Stimulated activated CD8-positive, alpha-beta memory T cell treated with anti-CD3 and anti-CD28 coated beads, Interleukin-7, amount 100 ng/mL, for 24 hours (primary cell): Measurements from ENCODE around the gene NTRK2.
"Not testable (repeated sequence)": the region's sequence is repeated elsewhere in the genome, so short reads cannot be mapped to it uniquely, and the experiment has no call there.

Experiments
- DNase-seq: peaks from one replicate; pipeline ENCODE4 v3.0.0-alpha.2; 2020; ENCODE audit warnings: low read depth

The NTRK2 gene

GRCh38 chr9:84893419-84894128 lies 224.0 kb downstream of the NTRK2 start:
- no peak for DNase-seq

DNA sequence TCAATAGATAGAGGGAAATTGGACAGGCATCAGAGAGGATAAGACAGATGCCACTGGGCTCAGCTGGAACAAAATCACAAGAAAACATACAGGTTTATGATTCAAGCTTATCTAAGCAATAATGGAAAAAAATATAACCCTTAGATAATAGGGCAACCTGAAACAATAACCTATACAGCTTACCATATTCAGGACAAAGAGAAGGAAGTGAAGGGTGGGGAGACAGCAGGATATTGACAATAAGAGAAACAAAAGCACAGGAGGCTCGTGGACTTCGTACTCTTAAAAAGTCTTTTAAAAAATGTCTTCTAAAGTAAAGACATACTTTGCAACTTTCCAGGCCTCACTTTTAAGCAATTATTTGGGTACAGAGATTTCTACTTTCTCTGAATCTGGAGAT lies 225.3 kb downstream of the NTRK2 start:
- DNase-seq: no peak

GRCh38 chr9:84897362-84898094 lies 228.0 kb downstream of the NTRK2 start:
- DNase-seq: no peak

DNA sequence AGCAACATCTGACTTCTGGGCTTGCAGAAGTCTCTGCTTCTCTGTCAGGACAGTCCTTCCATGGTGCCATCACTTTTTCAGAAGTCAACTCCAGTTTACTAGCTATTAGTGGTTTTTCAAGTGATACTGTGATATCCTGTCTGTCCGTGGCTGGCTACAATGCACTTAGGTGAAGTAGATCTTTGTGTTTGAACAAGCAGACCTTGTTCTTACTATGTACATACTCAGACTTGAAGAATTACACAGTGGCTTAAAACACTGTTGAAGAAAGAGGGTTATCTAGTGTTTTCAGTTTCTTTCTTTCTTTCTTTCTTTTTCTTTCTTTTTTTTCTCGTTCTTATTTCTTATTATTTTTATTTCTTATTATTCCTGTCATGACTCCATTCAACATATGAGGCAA lies 228.7 kb downstream of the NTRK2 start:
- DNase-seq: no peak

DNA sequence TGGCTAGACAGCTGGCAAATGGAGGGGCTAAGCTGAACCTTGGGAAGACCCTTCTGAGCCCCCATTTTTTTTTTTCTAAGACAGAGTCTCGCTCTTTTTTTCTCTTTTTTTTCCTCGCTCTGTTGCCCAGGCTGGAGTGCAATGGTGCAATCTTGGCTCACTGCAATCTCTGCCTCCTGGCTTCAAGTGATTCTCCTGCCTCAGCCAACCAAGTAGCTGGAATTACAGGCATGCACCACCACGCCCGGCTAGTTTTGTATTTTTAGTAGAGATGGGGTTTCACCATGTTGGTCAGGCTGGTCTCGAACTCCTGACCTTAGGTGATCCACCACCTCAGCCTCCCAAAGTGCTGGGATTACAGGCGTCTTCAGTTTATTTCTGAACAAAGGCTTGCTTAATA lies 229.1 kb downstream of the NTRK2 start:
- not testable (repeated sequence) for DNase-seq

DNA sequence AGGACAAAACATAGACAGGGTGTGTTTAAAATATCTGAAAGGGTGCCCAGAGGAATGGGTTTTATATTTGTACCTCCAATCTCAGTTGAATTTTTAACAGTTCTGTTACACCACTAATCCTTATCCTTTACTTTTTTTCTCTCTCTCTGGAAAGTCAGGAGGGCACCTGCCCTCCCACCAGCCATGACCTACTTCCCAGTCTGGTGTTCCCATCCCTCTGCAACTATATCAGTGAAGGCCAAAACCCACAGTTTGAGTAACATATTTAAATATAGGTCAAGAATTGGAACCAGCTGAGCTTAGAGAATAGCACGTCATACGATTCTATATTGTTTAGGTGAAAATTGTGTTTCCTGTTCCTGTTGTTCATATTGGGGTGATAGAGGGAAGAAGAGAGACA lies 229.8 kb downstream of the NTRK2 start:
- no peak for DNase-seq

DNA sequence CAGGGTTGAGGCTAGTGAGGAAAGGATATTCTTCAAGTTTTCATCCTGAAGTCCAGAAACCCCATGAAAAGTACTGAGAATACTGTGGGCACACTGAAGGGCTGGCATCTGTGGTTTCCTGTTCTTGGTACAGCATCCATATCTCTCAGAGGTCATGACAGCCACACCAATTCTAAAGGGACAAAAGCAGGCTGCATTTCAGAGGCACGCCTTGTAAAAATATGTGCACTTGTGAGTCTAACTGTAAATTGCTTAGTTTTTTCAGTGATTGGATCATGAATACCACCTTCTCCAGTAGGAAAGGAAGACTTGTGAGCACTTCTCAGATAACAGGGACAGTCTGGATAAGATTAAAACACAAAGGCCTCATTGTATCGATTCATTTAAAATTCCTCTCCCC lies 230.9 kb downstream of the NTRK2 start:
- DNase-seq: no peak

DNA sequence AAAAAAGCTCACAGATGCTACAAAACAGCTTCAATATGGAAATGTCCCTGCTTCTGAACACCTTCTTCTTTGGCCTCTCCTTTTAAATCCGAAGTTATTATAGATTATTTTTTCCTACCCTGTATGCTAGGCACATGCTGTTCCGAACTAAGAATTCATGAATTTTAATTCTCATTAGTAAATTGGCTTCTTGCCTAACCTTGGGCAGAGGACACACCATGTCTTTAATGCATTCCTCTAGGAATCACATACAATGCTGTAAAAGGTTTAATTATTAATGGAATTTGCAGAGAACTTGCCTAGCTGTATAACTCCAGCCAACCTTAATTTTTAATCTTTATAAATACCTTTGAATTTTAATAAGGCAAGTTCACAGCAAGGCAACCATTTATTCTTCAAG lies 234.4 kb downstream of the NTRK2 start:
- no peak for DNase-seq

- DNase-seq: no peak
Measured at GRCh38 chr9:84916769-84917168, 247.2 kb downstream of the NTRK2 start.

- DNase-seq: no peak
Measured at GRCh38 chr9:84917366-84918070, 248.0 kb downstream of the NTRK2 start.

- DNase-seq: no peak
Measured at GRCh38 chr9:84919440-84919839, 249.9 kb downstream of the NTRK2 start.

GRCh38 chr9:84921175-84921574 lies 251.6 kb downstream of the NTRK2 start:
- no peak for DNase-seq

- DNase-seq: no peak
Measured at GRCh38 chr9:84922051-84922450, 252.5 kb downstream of the NTRK2 start.

GRCh38 chr9:84924266-84924665 lies 254.7 kb downstream of the NTRK2 start:
- no peak for DNase-seq

DNA sequence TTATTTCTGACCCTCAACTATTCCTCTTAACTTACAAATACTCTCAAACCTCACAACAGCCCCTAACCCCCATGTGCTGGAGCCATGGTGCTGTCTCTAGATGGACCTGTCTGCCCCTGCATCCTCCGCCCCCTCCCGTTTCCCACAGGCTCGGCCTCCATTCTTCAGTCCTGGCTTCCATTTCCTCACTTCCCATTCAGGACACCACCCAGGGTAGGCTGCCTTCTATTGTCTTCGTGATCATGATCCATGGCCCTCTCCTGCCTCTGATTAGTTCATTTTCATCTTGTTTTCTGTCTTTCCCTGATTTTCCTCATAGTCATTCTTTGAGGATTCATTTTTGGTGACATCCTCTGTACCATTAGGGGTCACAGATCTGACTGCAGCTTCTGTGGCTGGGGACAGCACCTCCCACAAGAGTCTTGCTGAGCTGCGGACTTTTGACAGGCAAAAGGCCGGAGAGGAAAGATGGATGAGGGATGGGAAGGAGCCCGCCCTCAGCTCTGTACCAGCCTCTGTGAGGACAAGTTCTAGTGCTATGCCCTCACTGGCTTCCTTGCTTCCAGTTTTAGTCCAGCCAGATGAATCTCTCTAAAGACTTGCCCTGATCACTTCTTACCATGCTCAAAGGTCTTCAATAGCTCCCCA lies 255.8 kb downstream of the NTRK2 start:
- no peak for DNase-seq

GRCh38 chr9:84926793-84927192 lies 257.3 kb downstream of the NTRK2 start:
- DNase-seq: no peak

GRCh38 chr9:84928419-84928818 lies 258.9 kb downstream of the NTRK2 start:
- no peak for DNase-seq

DNA sequence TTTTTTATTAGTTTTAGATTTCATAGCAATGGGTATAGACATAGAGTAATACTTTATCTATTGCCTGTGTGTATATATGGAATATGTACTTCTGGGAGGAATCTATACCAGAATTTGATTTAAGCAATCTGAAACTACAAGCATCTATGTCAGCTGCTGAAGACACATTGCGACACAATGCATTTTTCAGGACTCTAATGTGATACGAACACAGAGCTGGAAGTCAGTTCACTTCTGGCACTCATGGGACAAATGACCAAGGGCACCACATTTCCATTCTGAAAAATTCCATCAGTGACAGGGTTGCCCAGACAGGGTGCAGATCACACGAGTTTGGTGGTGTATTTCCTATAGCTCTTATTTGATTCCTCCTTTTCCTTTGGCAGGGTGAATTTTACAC lies 259.5 kb downstream of the NTRK2 start:
- DNase-seq: no peak

- no peak for DNase-seq
Measured at GRCh38 chr9:84932915-84933527, 263.5 kb downstream of the NTRK2 start.

DNA sequence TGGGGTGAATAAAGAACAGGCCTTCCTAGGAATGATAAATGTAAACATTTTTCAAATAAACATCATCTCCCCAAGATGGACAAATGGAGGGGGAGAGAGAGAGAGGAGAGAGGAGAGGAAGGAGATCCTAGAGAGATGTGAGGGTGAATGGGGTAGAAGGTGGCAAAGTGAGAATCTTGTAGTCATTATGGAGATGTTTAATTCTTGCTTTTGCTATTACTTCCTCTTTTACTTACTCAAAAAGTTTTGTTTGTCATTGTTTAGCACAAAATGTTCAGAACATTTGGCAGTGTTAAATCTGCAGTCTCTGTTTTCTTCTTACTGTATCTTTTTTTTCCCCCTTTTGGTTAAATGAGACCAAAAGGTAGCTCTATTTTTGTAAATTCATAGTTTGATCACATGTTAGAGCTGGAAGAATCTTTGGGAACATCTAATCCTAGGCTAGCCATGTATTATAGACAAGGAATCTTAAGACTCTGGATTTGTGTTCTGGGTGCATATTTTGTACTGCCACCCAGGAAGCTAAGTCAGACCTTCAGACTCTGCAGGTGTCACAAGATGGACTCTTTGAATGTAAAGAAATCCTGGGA lies 266.1 kb downstream of the NTRK2 start:
- DNase-seq: no peak

DNA sequence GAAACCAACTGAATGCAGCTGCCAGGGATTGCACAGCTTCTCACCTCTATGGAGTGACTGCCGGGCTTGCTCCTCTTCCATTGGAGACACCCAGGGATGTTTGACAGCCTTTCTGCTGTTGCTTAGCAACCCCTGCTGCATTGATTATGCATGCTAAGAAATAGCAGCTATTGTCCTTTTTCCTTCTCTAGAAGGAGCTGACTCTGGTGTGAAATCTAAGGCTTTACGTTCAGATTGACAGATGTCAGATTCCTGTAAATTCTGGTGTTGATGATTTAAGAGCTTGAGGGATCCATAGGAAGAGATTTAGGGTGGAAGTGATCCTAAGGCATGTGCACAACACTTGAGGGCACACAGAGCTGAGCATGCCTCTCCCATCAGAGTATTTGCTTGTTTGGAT lies 267.7 kb downstream of the NTRK2 start:
- DNase-seq: no peak

DNA sequence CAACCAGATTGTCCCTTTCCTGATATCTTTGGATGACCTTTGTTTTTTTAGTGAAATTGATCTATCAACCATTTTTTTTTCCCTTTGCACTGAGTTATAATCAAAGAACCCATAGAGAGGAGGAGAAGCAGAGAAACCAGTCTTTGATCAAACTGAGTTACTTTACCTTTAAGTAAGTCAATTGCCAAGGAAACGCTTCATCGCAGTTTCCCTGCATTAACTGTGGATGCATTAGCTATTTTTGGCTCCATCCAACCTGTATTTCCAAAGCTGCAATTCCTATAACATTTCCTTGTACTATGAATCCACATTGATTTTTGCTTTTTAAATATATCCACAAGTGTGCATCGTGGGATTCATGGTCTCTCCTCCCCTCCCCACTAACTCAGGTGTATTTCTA lies 268.1 kb downstream of the NTRK2 start:
- DNase-seq: no peak
